H1 (cell line): ENCODE data around the gene FANK1. TPM values are rescaled to one million over a fixed set of nuclear protein-coding genes. Genes with fewer than 3 reads are reported as not detected.

Source experiments
- CEBPB ChIP-seq: IDR thresholded peaks from 2 replicates; pipeline ENCODE4 v1.6.1; 2012; ENCODE audit warnings: low read depth, low read length
- CTBP2 ChIP-seq: IDR thresholded peaks from 2 replicates; pipeline ENCODE4 v1.7.0; 2011; ENCODE audit warnings: borderline replicate concordance, mild to moderate bottlenecking, moderate library complexity, mixed read lengths, low read length; ENCODE audit not compliant: insufficient read depth, insufficient read length
- E2F6 ChIP-seq: IDR thresholded peaks from 2 replicates; pipeline ENCODE4 v1.6.1; 2012; ENCODE audit warnings: inconsistent platforms
- EGR1 ChIP-seq: IDR thresholded peaks from 2 replicates; pipeline ENCODE4 v1.6.1; 2011; ENCODE audit warnings: low read depth, low read length, borderline replicate concordance
- SUZ12 ChIP-seq: fragments of 200-600 bp; sonication (generic); IDR thresholded peaks from 2 replicates; pipeline ENCODE4 v1.6.1; 2012; ENCODE audit warnings: mild to moderate bottlenecking, inconsistent platforms, low read length, moderate library complexity, mixed read lengths
- ZNF274 ChIP-seq: IDR thresholded peaks from 2 replicates; pipeline ENCODE4 v1.7.0; 2012; ENCODE audit warnings: low read length, borderline replicate concordance; ENCODE audit errors: extremely low read depth
- polyA plus RNA-seq, 7 experiments: library from polyadenylated mRNA; depleted of rRNA in 3 of 7; stranded (reverse) in 5 of 7; unstranded in 2 of 7; fragments of >200 nt in 5 of 7; fragments of 200-250 nt in 2 of 7; gene quantifications; 1 replicate in 5 of 7; 2 replicates in 1 of 7; 4 replicates in 1 of 7; pipeline versions ENCODE4 v1.2.1 to v1.2.3, GENCODE V29; 2011 to 2013; ENCODE audit warnings: missing spikeins in 2 of 7, mixed read lengths in 2 of 7
- total RNA-seq: library from RNA; stranded (reverse); fragmentation: NEBNext Ultra II Directional; extraction: Animal tissue kit (Norgen Biotek cat#: 25700); gene quantifications from 2 replicates; pipeline ENCODE4 v1.2.1, GENCODE V29; 2021

Gene FANK1
- total and polyA plus RNA-seq, 2 of the 8 experiments (the other 6 are each of a cell fraction or from before 2014, with no cell fraction given) = 1.2 TPM; not detected in 1

GRCh38 chr10:126021833-126022500, 125.6 kb downstream of the FANK1 start (continued):
- TF ChIP-seq CTBP2 = no peak
- TF ChIP-seq E2F6 = no peak
- no peak for TF ChIP-seq SUZ12
- no peak for TF ChIP-seq ZNF274
- no peak for TF ChIP-seq CEBPB
- TF ChIP-seq EGR1 = no peak
- TF ChIP-seq, all 59 proteins: peak for 0
